ENCODE data around the gene DNAH7.

DNAH7 gene

GRCh38 chr2:195824478-195824877 lies 244.2 kb downstream of the DNAH7 start:
- TF ChIP-seq CTCF (IDR thresholded peaks at IDR 0.05; ENCODE audit: low read depth, low read length, missing control alignments) = no peak
- in situ Hi-C loops (cut with HindIII; ENCODE audit: low sequenced_read_pairs) = no loop called here
- H3K4me3 ChIP-seq (ENCODE audit: low read depth, low read length) = no peak overlapping the region
- DNase-seq (ENCODE audit: low read depth) = no peak

DNA sequence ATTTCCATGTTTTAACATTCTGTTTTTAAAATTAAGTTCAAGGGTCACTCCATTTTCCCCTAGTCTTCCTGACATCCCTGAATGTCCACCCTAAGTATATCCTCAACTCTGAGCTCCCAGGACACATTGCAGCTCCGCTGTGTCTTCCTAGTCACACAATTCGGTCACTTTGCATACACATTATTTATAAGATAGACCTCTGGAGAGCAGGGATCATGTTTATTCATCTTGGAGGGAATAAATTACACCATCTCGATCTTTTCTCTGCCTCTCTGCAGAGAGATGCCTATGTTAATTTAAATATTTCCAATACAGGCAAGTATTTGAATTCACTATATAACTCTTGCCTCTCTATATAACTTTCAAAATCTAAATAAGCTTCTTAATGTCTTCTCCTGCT lies 245.4 kb downstream of the DNAH7 start:
- H3K4me3 ChIP-seq (ENCODE audit: low read depth, low read length) = no peak overlapping the region
- TF ChIP-seq CTCF (IDR thresholded peaks at IDR 0.05; ENCODE audit: low read depth, low read length, missing control alignments) = no peak
- in situ Hi-C loops (cut with HindIII; ENCODE audit: low sequenced_read_pairs) = no loop called here
- DNase-seq (ENCODE audit: low read depth) = no peak

DNA sequence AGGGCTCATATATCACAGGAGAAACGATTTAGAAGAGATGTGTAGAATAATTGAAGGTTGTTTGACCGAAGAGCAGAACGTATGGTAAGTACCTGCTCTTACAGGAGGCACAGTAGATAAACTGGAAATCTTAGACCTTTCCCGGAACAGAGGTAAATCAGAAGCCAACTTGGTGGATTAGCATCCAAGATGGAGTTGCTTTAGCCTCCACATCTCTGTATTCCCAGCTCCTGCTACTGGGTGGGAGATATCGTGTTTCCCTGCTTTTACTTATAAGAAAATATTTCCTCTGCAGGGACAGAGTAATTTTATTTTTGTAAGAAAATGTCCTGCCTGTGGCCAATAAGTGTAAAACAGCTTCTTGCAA lies 247.1 kb downstream of the DNAH7 start:
- in situ Hi-C loops (cut with HindIII; ENCODE audit: low sequenced_read_pairs) = no loop called here
- no peak for TF ChIP-seq CTCF (IDR thresholded peaks at IDR 0.05; ENCODE audit: low read depth, low read length, missing control alignments)
- no peak overlapping the region for H3K4me3 ChIP-seq (ENCODE audit: low read depth, low read length)
- no peak for DNase-seq (ENCODE audit: low read depth)

GRCh38 chr2:195820867-195821565 lies 247.6 kb downstream of the DNAH7 start:
- no peak overlapping the region for H3K4me3 ChIP-seq (ENCODE audit: low read depth, low read length)
- no peak for DNase-seq (ENCODE audit: low read depth)
- in situ Hi-C loops (cut with HindIII; ENCODE audit: low sequenced_read_pairs) = no loop called here
- TF ChIP-seq CTCF (IDR thresholded peaks at IDR 0.05; ENCODE audit: low read depth, low read length, missing control alignments) = no peak

GRCh38 chr2:195820373-195820772 lies 248.3 kb downstream of the DNAH7 start:
- H3K4me3 ChIP-seq (ENCODE audit: low read depth, low read length) = no peak overlapping the region
- TF ChIP-seq CTCF (IDR thresholded peaks at IDR 0.05; ENCODE audit: low read depth, low read length, missing control alignments) = no peak
- no peak for DNase-seq (ENCODE audit: low read depth)
- in situ Hi-C loops (cut with HindIII; ENCODE audit: low sequenced_read_pairs) = no loop called here

- H3K4me3 ChIP-seq (ENCODE audit: low read depth, low read length) = no peak overlapping the region
- no peak for TF ChIP-seq CTCF (IDR thresholded peaks at IDR 0.05; ENCODE audit: low read depth, low read length, missing control alignments)
- no peak for DNase-seq (ENCODE audit: low read depth)
- in situ Hi-C loops (cut with HindIII; ENCODE audit: low sequenced_read_pairs) = no loop called here
Observed at GRCh38 chr2:195819276-195819675, 249.4 kb downstream of the DNAH7 start.

Data from astrocyte of the cerebellum (primary cell).